GM23338 (cell line): ENCODE data around the gene APBA2.

Source experiments
- CREB1 ChIP-seq: fragments of 250-450 bp; sonication (Bioruptor Pico); IDR thresholded peaks from 2 replicates; pipeline ENCODE4 v1.5.0; 2020; ENCODE audit warnings: low read depth, mild to moderate bottlenecking, moderate library complexity
- CTCF ChIP-seq, 2 experiments: fragments of 200-600 bp in 1 of 2; sonication (generic) in 1 of 2; conservative IDR thresholded peaks; 2 replicates each; pipeline versions ENCODE4 v1.5.1 to v1.6.1; 2016 to 2017; ENCODE audit warnings: antibody characterized with exemption in 2 of 2, low read depth in 2 of 2, mild to moderate bottlenecking in 2 of 2, moderate library complexity in 1 of 2
- EZH2 ChIP-seq: fragments of 200-600 bp; sonication (generic); IDR thresholded peaks from one replicate; pipeline ENCODE4 v1.8.0; 2017; ENCODE audit warnings: antibody characterized with exemption, mild to moderate bottlenecking, low read depth; ENCODE audit not compliant: unreplicated experiment
- POLR2AphosphoS5 ChIP-seq: IDR thresholded peaks from 2 replicates; pipeline ENCODE4 v1.6.1; 2016; ENCODE audit warnings: antibody characterized with exemption, low read depth
- TF ChIP-seq, protein P1 (sequence below): IDR thresholded peaks from one replicate; pipeline ENCODE4 v1.6.1; 2018; ENCODE audit warnings: antibody characterized with exemption; ENCODE audit not compliant: unreplicated experiment

DNA sequence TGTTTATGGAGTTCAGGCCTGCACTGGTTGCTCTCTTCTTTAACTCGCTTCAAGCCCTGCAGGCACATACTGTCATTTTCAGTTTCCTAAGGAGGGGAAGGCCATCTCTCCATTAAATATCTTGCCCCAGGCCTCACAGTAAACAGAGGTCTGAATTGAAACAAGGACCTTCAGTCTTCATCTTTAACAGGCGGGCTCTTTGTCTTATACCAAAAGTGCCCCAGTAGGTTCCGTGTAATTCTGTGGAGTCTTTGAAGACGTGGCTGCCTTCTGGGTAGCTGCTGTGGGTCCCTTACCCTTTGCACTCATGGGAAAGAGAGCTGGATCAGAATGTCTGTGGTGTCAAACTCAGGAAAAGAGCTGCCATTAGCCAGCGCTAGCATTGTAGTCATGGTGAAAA lies 161.2 kb downstream of the APBA2 start:
- TF ChIP-seq CTCF (conservative IDR thresholded peaks at IDR 0.05; ENCODE audit: low read depth in 2 of 2): no peak
- no peak for TF ChIP-seq CREB1 (CRISPR knock-in tag)
- TF ChIP-seq EZH2: no peak
- TF ChIP-seq, protein P1, sequence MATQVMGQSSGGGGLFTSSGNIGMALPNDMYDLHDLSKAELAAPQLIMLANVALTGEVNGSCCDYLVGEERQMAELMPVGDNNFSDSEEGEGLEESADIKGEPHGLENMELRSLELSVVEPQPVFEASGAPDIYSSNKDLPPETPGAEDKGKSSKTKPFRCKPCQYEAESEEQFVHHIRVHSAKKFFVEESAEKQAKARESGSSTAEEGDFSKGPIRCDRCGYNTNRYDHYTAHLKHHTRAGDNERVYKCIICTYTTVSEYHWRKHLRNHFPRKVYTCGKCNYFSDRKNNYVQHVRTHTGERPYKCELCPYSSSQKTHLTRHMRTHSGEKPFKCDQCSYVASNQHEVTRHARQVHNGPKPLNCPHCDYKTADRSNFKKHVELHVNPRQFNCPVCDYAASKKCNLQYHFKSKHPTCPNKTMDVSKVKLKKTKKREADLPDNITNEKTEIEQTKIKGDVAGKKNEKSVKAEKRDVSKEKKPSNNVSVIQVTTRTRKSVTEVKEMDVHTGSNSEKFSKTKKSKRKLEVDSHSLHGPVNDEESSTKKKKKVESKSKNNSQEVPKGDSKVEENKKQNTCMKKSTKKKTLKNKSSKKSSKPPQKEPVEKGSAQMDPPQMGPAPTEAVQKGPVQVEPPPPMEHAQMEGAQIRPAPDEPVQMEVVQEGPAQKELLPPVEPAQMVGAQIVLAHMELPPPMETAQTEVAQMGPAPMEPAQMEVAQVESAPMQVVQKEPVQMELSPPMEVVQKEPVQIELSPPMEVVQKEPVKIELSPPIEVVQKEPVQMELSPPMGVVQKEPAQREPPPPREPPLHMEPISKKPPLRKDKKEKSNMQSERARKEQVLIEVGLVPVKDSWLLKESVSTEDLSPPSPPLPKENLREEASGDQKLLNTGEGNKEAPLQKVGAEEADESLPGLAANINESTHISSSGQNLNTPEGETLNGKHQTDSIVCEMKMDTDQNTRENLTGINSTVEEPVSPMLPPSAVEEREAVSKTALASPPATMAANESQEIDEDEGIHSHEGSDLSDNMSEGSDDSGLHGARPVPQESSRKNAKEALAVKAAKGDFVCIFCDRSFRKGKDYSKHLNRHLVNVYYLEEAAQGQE: no peak
- no peak for TF ChIP-seq POLR2AphosphoS5
